IMR-90 (cell line): ENCODE data around the gene C1orf159.

ENCODE experiments used
- BHLHE40 ChIP-seq: fragments of 150-350 bp; IDR thresholded peaks from 2 replicates; pipeline ENCODE4 v1.6.1; 2016; ENCODE audit warnings: mild to moderate bottlenecking, low read depth, low read length
- CEBPB ChIP-seq: IDR thresholded peaks from 2 replicates; pipeline ENCODE4 v1.6.1; 2012; ENCODE audit warnings: low read depth, low read length, improper control_type of control experiment
- CTCF ChIP-seq: conservative IDR thresholded peaks from 2 replicates; pipeline ENCODE4 v1.5.1; 2012; ENCODE audit warnings: mild to moderate bottlenecking, low read depth, low read length, improper control_type of control experiment
- MAFK ChIP-seq: IDR thresholded peaks from 2 replicates; pipeline ENCODE4 v1.6.1; 2012; ENCODE audit warnings: low read depth, low read length, improper control_type of control experiment
- MAZ ChIP-seq: IDR thresholded peaks from 2 replicates; pipeline ENCODE4 v1.6.1; 2012; ENCODE audit warnings: low read depth, mild to moderate bottlenecking, low read length, improper control_type of control experiment, moderate library complexity, borderline replicate concordance
- MXI1 ChIP-seq: IDR thresholded peaks from 2 replicates; pipeline ENCODE4 v1.6.1; 2012; ENCODE audit warnings: low read depth, mild to moderate bottlenecking, low read length, moderate library complexity, borderline replicate concordance
- POLR2A ChIP-seq: IDR thresholded peaks from 2 replicates; pipeline ENCODE4 v1.6.1; 2012; ENCODE audit warnings: mild to moderate bottlenecking, low read depth, low read length
- RAD21 ChIP-seq: IDR thresholded peaks from 2 replicates; pipeline ENCODE4 v1.6.1; 2012; ENCODE audit warnings: low read length, improper control_type of control experiment
- RCOR1 ChIP-seq: IDR thresholded peaks from 2 replicates; pipeline ENCODE4 v1.6.1; 2012; ENCODE audit warnings: mild to moderate bottlenecking, low read length, improper control_type of control experiment; ENCODE audit not compliant: insufficient replicate concordance
- RFX5 ChIP-seq: IDR thresholded peaks from 2 replicates; pipeline ENCODE4 v1.8.0; 2012; ENCODE audit warnings: low read depth, mild to moderate bottlenecking, low read length, moderate library complexity
- SMC3 ChIP-seq: fragments of 150-350 bp; IDR thresholded peaks from 2 replicates; pipeline ENCODE4 v1.6.1; 2016; ENCODE audit warnings: low read depth, mild to moderate bottlenecking, antibody characterized with exemption, low read length, moderate library complexity
- TF ChIP-seq, protein P1 (sequence below): fragments of 150-350 bp; IDR thresholded peaks from 2 replicates; pipeline ENCODE4 v1.6.1; 2017; ENCODE audit warnings: mild to moderate bottlenecking, antibody characterized with exemption, low read length, low read depth

GRCh38 chr1:1049318-1050165 is 66.3 kb downstream of the C1orf159 start:
- TF ChIP-seq CTCF, result no peak
- TF ChIP-seq POLR2A, result no peak
- TF ChIP-seq, protein P1, sequence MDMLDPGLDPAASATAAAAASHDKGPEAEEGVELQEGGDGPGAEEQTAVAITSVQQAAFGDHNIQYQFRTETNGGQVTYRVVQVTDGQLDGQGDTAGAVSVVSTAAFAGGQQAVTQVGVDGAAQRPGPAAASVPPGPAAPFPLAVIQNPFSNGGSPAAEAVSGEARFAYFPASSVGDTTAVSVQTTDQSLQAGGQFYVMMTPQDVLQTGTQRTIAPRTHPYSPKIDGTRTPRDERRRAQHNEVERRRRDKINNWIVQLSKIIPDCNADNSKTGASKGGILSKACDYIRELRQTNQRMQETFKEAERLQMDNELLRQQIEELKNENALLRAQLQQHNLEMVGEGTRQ, result no peak
- no peak for TF ChIP-seq MAFK
- no peak for TF ChIP-seq RCOR1
- no peak for TF ChIP-seq CEBPB
- TF ChIP-seq MXI1, result no peak
- TF ChIP-seq SMC3, result no peak
- no peak for TF ChIP-seq RFX5
- no peak for TF ChIP-seq BHLHE40
- TF ChIP-seq MAZ, result no peak
- no peak for TF ChIP-seq RAD21
